Measurements from ENCODE around the gene ELAC2.

The ELAC2 gene, protein sequence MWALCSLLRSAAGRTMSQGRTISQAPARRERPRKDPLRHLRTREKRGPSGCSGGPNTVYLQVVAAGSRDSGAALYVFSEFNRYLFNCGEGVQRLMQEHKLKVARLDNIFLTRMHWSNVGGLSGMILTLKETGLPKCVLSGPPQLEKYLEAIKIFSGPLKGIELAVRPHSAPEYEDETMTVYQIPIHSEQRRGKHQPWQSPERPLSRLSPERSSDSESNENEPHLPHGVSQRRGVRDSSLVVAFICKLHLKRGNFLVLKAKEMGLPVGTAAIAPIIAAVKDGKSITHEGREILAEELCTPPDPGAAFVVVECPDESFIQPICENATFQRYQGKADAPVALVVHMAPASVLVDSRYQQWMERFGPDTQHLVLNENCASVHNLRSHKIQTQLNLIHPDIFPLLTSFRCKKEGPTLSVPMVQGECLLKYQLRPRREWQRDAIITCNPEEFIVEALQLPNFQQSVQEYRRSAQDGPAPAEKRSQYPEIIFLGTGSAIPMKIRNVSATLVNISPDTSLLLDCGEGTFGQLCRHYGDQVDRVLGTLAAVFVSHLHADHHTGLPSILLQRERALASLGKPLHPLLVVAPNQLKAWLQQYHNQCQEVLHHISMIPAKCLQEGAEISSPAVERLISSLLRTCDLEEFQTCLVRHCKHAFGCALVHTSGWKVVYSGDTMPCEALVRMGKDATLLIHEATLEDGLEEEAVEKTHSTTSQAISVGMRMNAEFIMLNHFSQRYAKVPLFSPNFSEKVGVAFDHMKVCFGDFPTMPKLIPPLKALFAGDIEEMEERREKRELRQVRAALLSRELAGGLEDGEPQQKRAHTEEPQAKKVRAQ

DNA sequence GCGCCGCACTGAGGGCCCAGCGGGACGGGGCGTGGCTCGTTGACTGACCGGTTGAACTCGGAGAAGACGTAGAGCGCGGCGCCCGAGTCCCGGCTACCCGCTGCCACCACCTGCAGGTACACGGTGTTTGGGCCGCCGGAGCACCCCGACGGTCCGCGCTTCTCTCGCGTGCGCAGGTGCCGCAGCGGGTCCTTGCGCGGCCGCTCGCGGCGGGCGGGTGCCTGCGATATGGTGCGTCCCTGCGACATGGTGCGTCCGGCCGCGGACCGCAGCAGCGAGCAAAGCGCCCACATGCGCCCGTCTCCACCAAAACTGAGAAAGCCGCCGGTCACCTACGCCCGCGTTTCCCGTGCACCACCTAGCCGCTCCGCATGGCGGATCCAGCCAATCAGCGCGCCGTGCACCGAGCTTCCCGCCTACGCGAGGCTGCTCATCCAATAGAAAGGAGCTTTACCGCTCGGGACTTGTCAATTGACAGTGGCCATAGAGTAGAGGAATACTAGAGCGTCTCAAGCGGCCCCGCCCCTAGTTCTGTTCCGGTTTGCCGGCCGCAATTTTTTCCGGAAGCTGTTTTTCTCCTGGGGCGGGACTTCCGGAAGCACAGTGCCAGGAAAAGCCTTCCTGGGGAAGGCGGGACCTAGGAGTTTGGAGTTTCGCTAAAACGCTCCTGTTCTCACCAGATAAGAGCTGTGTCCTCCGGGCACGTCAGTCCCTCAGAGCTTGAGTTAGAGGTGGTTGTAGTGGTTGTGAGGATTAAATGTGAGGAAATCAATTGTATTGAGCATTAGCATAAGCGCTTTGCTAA, at the start of gene ELAC2:
Gene ELAC2 (minus strand): TSS at position 373 of the 805 bp plus-strand sequence. CDS start 80 bp downstream, at position 293.
- DNase-seq: peak; percentile 93

DNA sequence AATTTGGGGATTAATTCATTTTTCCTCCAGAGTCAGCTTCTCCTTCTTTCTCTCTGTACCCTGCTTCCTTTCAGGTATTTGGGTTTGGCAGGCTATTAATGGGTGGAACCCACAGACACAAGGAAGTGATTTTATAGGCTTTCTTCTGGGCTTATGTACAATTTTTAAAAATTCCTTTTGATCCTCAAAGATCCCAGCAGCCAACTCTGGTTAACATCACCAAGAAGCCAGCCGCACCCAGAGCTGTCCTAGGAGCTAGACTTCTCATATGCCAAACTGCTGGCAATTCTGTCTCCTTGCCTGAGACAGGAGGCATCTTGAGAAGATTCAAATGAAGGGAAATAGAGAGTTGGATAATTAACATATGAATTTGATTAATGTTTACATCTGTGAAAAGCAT, 47.2 kb upstream of the ELAC2 start:
- no peak for DNase-seq

DNA sequence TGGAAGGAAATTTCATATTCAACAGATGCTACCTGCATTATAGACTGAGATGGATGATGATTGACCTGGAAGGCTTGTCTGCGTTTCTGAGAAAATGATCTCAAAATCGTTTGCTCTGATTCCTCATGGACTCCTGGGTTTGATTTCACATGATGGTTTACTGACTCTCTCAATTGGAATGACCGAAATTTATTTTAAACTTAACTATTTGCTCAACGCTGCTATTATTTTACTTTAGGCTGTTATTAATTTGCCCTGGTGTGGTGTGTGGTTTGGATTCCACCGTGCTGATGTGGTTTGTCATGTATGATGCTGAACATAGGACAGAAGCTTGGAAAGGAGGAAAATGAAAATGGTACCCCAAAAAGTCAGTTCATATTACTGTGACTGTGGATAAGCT, 37.3 kb upstream of the ELAC2 start:
- DNase-seq: no peak

DNA sequence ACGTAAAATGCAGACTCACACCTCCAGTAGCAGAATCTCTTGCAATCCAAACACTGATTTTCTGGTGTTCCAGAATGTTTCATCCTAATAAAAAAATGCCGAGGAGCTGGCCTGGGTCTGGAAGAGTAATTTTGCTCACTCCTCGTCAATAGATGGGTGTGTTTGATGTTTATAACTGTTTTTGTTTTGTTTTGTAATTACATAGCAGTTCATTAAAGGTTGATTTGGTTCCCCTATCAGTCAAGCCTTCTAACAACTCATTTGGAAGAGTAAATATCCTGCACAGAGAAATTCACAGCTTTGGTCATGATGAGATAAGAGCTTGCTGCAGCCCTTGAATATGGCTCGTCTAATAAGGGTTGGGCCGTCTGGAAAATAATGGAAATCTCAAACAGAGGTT, 36.8 kb upstream of the ELAC2 start:
- DNase-seq: no peak

DNA sequence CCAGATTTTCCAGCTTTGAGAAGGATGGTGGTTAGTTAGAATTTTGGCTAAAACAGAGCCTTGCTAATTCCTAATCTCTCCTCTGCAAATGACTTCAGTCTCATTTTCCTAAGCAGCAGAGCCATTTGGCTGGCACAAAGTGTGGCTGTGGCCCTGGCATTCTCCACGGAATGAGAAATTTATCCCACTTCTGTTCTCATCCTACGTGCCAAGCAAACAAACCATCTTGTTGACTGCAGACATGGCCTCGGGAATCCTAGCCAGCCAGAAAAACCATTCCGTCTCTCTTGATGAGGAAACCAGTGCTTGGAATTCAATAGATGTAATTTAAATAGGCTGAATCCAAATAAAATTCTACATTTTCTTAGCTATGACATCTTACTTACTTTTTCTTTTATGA, 34.1 kb upstream of the ELAC2 start:
- no peak for DNase-seq

DNA sequence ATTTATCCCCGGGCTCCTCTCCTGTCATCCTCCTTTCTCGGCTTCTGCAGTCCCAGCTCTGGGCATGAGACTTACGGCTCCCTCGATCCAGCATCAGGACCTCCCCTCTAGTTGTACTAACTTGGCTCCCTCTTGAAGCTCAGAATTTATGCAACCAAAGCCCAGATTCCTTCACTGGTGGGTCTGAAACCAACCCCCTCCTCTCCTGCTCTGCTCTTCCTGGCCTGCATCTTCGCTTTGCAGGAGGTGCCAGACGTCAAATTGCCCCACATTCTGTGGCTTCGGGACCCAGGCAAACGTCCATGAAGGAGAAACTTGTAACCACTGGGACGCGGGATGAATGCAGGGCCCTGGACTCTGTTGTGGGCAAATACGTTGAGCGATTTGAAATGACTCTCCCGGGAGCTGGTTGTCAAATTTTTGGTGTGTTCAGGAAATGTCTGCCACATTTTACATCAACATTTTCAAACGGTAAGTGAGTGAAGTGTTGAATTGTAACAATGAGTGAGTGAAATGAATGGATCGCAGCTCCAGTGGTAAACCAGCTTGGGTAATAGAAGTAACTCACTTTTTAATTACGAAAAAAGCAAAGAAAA, 29.3 kb upstream of the ELAC2 start:
- no peak for DNase-seq

DNA sequence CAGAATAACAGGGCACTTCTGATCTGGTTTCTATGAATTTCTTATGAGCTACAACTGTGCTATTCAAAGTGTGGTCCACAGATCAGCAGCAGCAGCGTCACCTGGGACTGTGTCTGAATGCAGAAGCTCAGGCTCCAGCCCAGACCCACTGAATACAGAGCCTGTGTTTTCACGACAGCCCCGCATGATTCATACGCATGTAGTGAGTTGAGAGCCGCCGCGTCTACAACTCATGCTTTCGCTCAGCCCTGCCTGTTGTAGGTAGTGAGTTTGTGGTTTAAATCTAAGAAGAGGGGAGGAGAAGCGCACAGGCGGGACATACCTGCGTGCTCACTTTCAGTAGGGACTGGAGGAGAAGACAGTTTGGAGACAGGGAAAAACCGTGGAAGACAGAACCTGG, 28.5 kb upstream of the ELAC2 start:
- DNase-seq: no peak

DNA sequence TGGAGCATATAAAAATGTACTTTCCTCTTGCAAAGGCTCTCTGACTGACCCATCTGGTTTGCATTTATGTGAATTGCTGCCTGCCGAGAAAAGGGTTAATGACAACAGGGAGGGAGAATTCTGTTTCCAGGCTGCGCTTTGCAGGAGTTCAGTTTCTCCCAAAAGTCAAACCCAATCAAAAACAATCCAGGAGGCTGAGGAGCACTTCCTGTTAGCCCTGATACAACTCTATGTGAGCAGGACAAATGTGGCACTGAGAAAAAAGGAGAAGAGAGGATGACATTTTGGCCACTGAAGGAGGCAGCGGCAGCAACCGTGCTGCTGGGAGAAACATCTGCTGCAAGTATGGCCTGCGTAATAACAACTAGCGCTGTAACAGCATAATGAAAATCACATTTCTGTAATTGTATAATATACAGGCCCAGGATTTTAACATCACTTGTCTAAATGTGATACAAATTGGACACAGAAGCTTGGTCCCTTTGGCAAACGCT, 26.8 kb upstream of the ELAC2 start:
- DNase-seq: no peak

DNA sequence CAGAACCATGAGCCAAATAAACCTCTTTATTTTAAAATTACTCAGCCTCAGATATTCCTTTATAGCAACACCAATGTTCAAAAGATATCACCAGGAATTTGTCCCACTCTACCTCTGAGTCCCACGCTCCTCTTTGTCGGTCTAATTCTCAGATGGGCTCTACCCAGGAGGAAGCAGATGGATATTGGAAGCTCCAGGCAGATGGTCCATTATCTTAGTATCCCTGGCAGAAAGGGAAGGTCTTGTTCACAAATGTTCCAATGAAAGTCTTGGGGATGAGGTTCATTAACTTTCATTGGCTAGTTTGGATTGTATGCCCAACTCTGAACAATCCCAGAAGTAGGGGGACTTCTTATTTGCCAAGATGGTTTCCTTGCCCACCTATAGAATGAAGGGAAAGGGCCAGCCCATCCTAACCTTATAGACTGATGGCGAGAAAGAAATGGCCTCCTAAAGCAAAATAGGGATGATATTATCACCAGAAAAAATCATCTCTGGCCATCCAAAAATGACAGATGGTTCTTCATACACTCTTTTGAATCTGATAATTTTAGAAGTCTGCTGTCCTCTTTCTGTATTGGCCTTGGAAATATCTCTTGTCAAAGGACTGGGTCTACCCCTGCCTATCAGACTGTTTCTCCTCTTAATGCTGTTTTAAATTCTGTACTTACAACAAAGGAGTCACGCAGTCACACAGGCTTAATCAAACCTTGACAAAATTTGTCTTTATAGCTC, 21.3 kb upstream of the ELAC2 start:
- no peak for DNase-seq

DNA sequence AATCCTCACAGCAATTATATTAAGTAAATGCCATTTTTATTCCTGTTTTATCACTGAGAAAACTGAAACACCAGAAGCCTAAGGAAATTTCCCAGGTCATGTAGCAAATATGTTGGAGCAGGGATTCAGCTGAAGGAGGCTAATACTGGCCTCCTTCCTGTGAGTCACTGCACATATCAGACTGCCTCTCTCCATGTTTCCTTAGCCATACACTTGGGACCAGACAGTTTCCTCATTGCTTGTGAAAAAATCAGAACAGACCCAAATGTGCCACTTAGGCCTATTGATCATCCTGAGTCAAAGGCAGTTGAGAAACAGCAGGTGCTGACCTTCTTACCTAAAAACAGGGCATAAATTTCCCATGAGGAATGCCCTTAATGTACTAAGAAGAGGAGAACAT, 18.9 kb upstream of the ELAC2 start:
- DNase-seq: no peak

DNA sequence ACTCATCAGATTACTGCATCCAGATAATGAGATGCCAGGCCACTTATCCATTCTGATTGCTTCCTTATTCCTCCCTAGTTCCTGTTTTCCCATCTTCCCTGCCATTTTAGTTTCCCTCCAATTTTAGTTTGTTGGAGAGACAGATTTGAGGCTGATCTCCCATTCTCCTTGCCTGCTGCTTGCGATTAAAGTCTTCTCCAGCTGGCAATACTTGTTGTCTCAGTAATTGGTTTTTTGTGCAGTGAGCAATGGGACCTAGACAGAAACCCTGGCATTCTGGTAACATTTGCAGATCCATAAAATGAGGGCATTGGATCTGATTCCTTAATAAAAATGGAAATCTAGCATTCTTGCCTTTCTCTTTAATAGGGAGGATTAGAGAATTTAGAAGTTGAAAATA, 17.6 kb upstream of the ELAC2 start:
- DNase-seq: no peak

DNA sequence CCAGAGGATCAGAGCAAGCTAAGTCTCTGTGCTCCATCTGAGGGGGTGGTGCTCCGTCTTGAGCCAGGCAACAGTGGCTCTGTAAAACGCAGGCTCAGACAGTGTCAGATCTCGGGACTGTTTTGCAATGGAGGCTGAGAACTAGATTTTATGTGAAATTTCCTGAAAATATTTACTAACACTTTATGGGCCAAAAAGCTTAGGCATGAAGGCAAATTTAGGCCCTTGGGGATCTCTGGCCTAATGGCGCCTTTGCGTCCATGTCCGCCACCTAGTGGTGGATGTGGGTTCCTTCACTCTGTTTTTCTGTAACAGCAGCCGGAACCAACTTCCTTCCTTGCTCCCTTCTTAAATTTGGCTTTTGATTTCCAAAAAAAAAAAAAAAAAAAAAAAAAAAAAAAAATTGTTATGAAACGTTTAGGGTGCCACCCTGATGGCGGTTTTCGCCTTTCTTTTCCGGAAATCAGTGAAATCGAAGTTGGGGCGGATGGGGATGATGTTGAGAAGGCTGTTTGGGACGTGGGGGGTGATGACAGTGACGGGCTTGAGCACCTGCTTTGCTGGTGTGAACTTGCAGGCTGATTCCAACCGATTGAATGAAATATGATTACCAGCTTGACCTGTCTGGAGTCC, 14.0 kb upstream of the ELAC2 start:
- peak; percentile 36 for DNase-seq

DNA sequence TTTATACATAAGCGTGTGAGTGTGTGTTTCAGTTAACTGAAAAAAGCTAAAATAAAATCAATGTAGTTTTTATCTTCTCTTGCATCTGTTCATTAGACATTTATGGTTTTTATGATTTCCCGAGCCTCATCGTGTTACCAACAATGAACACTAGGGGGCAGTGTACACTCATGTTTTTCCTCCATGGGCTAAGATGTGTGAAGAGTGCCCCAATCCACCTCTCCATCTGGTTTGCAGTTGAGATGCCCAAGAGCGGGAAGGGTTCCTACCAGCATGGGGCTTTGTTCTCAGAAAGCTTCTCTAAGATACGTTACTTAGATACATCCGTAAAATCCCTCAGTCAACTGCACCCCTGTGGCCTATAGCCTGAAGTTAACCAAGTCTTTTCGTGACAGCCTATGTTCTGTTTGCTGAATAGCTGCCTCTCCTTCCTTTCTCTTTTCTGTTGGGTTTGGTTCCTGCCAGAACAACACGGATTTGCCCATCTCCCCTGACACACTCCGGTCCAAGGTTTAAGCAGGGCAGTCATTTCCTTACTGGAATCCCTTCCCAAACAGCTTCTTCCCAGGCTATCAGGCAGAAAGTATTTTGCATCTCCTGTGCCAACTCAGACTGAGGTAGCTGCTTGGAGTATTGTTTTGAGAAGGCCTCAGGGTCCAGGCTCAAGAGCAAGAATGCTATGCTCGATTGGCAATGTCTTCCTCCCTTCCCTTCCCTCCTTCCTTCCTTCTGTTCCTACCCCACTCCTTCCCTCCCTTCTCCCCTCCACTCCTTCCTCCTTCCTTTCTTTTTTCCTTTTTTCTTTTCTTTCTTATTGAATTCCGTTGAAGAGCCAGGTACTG, 12.9 kb upstream of the ELAC2 start:
- peak; percentile 7 for DNase-seq

DNA sequence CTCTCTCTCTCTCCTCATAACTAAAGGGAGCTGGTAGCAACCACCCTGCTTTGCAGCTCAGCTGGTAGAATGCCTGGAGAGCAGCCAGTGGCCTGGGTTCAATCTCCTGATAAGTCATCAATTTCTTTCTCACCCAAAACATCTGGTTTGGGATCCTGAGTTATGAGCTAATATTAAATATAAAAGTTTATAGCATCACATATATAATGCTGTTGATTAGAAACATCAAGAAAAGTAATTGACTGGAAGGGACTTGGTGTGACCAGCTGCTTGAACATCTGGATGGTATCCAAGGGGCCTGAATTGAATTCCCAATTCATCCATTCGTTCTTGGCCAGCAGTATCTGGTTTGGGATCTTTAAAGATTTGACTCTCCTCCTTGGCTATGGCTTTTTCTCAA, 12.2 kb upstream of the ELAC2 start:
- no peak for DNase-seq

DNA sequence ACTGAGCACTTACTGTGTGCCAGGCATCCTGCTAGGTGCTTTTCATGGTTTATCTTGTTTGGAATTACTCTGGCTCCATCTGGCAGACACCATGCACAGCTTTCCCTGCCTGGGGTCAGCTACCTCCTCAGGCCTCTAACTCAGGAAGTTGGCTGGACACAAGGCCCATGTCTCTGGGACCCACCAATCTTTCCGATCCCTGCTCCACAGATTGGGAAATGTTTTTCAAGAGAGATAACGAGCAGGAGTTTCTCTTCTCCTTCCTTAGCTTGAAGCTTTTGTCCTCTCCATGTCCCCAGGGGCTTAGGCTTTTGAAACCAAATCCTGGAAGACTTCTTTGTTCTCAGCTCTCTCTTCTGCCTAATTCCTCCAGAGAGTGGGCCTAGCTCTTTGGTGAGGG, 11.5 kb upstream of the ELAC2 start:
- no peak for DNase-seq

DNA sequence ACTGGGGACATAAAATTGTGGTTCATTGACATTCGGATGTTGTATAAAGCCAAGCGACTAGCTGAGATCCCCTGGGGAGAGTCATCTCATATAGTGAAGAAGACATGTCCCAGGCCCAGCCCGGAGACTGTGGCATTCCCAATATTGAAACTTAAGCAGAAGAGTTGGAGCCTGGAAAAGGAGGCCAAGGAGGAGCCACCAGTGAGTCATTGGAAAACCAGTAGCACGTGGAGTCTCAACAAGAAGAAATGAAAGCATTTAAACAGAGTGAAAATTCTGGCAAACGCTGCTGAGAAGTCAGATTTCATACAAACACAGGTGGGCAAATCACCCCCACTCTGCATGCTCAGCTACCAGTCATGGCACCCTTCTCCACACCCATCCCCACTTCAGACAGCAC, 9.4 kb upstream of the ELAC2 start:
- DNase-seq: no peak

DNA sequence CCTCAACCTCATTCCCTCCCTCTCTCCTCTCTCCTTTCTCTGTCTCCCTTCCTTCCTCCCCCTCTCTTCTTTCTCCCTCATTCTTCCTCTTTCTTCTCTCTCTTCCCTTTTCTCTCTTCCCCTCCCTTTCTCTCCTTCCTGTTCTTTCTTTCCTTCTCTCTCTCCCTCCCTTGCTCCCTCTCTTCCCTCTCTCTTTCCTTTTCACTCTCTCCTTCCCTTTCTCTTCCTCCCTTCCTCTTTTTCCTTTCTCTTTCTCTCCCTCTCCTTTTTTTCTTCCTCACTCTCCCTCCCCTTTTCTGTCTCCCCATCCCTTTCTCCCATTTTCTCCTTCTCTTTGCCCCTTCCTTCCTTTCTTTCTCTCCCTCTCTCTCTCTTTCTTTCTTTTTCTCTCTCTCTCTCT, 7.9 kb upstream of the ELAC2 start:
- no peak for DNase-seq

DNA sequence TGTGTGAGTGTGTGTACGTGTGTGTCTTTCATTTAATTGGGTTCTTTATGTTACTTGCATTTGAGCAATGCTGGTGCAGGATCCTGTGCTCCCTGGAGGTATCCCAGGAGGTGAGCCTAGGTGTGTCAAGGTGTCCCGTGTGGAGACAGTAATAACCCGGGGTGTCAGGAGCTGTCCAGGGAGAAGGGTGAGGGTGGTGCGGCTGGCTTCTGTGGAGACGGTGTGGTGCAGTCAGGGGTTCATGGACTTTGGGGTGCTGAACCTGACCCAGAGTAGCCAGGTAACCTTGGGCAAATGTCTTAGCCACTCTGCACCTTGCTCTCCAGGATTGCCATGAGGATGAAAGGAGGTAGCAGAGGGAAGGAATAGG, 7.4 kb upstream of the ELAC2 start:
- no peak for DNase-seq

DNA sequence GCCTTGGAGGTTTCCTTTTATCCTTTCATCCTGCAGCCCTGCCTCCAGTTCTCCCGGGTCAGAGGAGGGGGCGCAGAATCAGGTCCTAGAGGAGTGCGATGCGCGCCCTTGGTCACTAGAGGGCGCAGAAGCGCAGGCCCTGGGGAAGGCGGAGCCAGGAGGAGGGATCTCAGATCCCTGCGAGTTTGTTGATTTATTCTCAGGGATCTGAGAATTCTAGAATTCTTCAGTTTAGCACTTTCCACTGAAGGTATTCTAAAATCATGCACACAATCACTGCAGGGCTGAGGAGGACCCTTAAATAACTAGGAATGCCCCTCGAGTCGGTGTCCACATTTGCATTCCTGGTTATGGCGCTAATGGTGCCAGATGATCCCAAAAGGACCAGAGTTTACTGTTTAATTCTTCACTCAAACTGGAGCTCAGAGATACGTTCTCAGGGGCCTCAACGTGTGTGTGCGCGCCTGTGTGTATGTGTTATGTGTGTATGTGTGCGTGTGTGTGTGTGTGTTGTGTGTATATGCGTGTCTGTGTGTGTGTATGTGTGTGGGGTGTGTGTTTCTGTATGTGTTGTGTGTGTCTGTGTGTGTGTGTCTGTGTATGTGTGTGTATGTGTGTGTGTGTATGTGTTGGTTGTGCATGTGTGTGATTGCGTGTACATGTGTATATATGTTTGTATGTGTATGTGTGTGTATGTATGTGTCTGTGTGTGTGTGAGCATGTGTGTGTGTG, 6.9 kb upstream of the ELAC2 start:
- DNase-seq: peak; percentile 52

DNA sequence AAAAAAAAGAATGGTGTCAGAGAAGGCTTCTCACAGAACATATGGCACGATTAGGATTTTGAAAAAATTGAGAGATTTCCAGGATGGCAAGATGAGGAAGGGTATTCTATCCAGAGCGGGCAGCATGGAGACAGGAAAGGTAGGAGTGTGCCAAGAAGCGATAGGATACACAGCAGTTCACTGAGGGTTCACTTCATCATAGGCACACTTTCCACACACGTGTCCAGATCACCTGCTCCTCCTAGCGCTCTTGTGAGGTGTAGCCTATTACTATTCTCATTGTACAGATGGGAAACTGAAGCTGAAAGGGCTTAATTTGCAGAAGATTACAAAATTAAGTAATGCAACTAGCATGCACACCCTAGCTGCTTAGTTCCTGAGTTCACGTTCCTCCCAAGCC, 6.2 kb upstream of the ELAC2 start:
- DNase-seq: peak; percentile 27

All from DMS53 (cell line).